GM19035 (cell line): ENCODE measurements around the gene ABCB10.
"Not testable (repeated sequence)": the region's sequence is repeated elsewhere in the genome, so short reads cannot be mapped to it uniquely, and the experiment has no call there.

ENCODE experiments used
- ATAC-seq: cut with Tn5 transposase; IDR thresholded peaks from one replicate; pipeline ENCODE4 v1.9.1; 2021; ENCODE audit not compliant: unreplicated experiment

ABCB10 gene

GRCh38 chr1:229574679-229575442, 16.4 kb upstream of the ABCB10 start:
- ATAC-seq, result no peak

GRCh38 chr1:229572286-229572685, 13.8 kb upstream of the ABCB10 start:
- no peak for ATAC-seq

- ATAC-seq, result no peak
These were observed 12.5 kb upstream of the ABCB10 start for GRCh38 chr1:229570891-229571516.

- ATAC-seq, result no peak
These were observed 11.8 kb upstream of the ABCB10 start for GRCh38 chr1:229570305-229570704.

GRCh38 chr1:229567109-229567868, 8.8 kb upstream of the ABCB10 start:
- no peak for ATAC-seq

- no peak for ATAC-seq
These were observed 5.2 kb upstream of the ABCB10 start for GRCh38 chr1:229563701-229564100.

- ATAC-seq, result no peak
These were observed 4.7 kb upstream of the ABCB10 start for GRCh38 chr1:229563241-229563640.

GRCh38 chr1:229562686-229563085, 4.2 kb upstream of the ABCB10 start:
- ATAC-seq, result no peak

- ATAC-seq, result no peak
These were observed 2.6 kb upstream of the ABCB10 start for GRCh38 chr1:229561141-229561540.

- ATAC-seq, result not testable (repeated sequence)
These were observed 1.6 kb upstream of the ABCB10 start for GRCh38 chr1:229560124-229560523.

- ATAC-seq, result not testable (repeated sequence)
These were observed 862 bp upstream of the ABCB10 start for GRCh38 chr1:229559336-229559801.

GRCh38 chr1:229557913-229558414, 543 bp downstream of the ABCB10 start:
- peak; percentile 40 for ATAC-seq

- ATAC-seq, result no peak
These were observed 1.2 kb downstream of the ABCB10 start for GRCh38 chr1:229557200-229557850.

GRCh38 chr1:229554886-229555621, 3.5 kb downstream of the ABCB10 start:
- ATAC-seq, result no peak

GRCh38 chr1:229553621-229554130, 4.8 kb downstream of the ABCB10 start:
- no peak for ATAC-seq

GRCh38 chr1:229552732-229553131, 5.8 kb downstream of the ABCB10 start:
- no peak for ATAC-seq

- no peak for ATAC-seq
These were observed 7.5 kb downstream of the ABCB10 start for GRCh38 chr1:229550812-229551567.

GRCh38 chr1:229547542-229547941, 11.0 kb downstream of the ABCB10 start:
- ATAC-seq, result no peak

- no peak for ATAC-seq
These were observed 13.9 kb downstream of the ABCB10 start for GRCh38 chr1:229544587-229544986.
